MCF 10A (cell line): ENCODE measurements around the gene SLC25A39. TPM values are rescaled to one million over a fixed set of nuclear protein-coding genes. Genes with fewer than 3 reads are reported as not detected.

Source experiments
- BruUV-seq: library from RNA; stranded (reverse); fragments of 400-500 nt; replicated peaks from 2 replicates; lab custom pipeline; 2021; lab: Mats Ljungman, UMichigan
- CTCF ChIA-PET: fragments of 300-600 bp; sonication (Branson Sonifier 250); formaldehyde crosslinking; extraction: SDS; loops from one replicate; lab custom pipeline; 2021; ENCODE audit warnings: antibody characterized with exemption, inconsistent platforms; lab: Yijun Ruan, JAX
- POLR2A ChIA-PET: fragments of 300-600, 350-650 bp; sonication (Branson Sonifier 250); formaldehyde crosslinking; extraction: SDS; loops from one replicate; lab custom pipeline; 2020; ENCODE audit warnings: antibody characterized with exemption, inconsistent platforms; lab: Yijun Ruan, JAX
- DNase-seq: peaks from one replicate; pipeline ENCODE4 v3.0.0-alpha.2; 2018; ENCODE audit not compliant: unreplicated experiment
- H3K27ac Mint-ChIP-seq: one replicate; pipeline ENCODE4 v1.8.0; 2022; ENCODE audit warnings: mild to moderate bottlenecking, low read depth, mixed read lengths; ENCODE audit not compliant: unreplicated experiment
- H3K27me3 Mint-ChIP-seq: one replicate; pipeline ENCODE4 v1.8.0; 2022; ENCODE audit warnings: mixed read lengths; ENCODE audit not compliant: insufficient read depth, unreplicated experiment
- H3K36me3 Mint-ChIP-seq: one replicate; pipeline ENCODE4 v1.8.0; 2022; ENCODE audit warnings: mild to moderate bottlenecking, moderate library complexity, mixed read lengths; ENCODE audit not compliant: insufficient read depth, unreplicated experiment
- H3K4me1 Mint-ChIP-seq: one replicate; pipeline ENCODE4 v1.8.0; 2022; ENCODE audit warnings: mixed read lengths; ENCODE audit not compliant: insufficient read depth, unreplicated experiment
- H3K4me3 Mint-ChIP-seq: one replicate; pipeline ENCODE4 v1.8.0; 2022; ENCODE audit warnings: mild to moderate bottlenecking, moderate library complexity, mixed read lengths; ENCODE audit not compliant: unreplicated experiment
- H3K9me3 Mint-ChIP-seq: one replicate; pipeline ENCODE4 v1.8.0; 2022; ENCODE audit warnings: mixed read lengths; ENCODE audit not compliant: unreplicated experiment
- intact Hi-C: fragments of 100-400 bp; cut with micrococcal nuclease; formaldehyde crosslinking; loops from 2 replicates; pipeline ENCODE4 v1.14.1; 2022
- total RNA-seq: library from RNA; stranded (reverse); gene quantifications from 2 replicates; pipeline ENCODE4 v1.2.3, GENCODE V29; 2022
- TF ChIP-seq, protein P1 (sequence below): fragments of 200-600 bp; IDR thresholded peaks from one replicate; pipeline ENCODE4 v1.8.0; 2022; ENCODE audit warnings: antibody characterized with exemption, mild to moderate bottlenecking; ENCODE audit not compliant: unreplicated experiment

SLC25A39 gene
- total RNA-seq, 1 experiment from 2014 or later = 157 TPM

DNA sequence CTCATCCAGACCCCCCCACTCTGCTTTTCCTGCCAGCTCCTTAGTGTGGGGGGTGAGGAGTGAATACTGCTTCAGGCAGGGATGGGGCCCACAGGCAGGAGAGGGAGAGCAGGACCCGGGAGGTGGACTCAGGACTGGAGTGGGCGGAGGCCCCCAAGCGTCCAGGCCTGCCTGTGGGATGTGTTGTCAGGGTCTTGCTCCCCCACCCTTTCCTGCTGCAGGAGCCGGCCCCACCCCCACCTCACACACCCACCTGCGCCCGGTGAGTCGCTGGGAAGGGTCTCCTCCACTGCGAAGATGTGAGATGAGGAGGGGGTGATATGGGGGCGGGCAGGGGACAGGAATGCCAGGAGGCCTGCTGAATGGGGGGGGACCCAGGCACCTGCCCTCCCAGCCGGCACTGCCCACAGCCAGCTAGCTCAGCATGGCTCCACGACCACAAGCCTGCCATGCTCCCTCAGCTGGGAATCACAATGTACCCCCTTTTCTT lies 37.9 kb upstream of the SLC25A39 start:
- Mint-ChIP-seq H3K27me3 (peaks cover 29% of the 10 kb centered on the region), H3K4me1 (no peaks in the 10 kb centered on the region), H3K36me3 (peaks cover 6% of the 10 kb centered on the region), H3K27ac (no peak overlapping the region), H3K9me3 (no peaks in the 10 kb centered on the region), H3K4me3 (no peak overlapping the region)
- intact Hi-C loops = no loop called here
- no TSS peak for BruUV-seq
- TF ChIP-seq, protein P1, sequence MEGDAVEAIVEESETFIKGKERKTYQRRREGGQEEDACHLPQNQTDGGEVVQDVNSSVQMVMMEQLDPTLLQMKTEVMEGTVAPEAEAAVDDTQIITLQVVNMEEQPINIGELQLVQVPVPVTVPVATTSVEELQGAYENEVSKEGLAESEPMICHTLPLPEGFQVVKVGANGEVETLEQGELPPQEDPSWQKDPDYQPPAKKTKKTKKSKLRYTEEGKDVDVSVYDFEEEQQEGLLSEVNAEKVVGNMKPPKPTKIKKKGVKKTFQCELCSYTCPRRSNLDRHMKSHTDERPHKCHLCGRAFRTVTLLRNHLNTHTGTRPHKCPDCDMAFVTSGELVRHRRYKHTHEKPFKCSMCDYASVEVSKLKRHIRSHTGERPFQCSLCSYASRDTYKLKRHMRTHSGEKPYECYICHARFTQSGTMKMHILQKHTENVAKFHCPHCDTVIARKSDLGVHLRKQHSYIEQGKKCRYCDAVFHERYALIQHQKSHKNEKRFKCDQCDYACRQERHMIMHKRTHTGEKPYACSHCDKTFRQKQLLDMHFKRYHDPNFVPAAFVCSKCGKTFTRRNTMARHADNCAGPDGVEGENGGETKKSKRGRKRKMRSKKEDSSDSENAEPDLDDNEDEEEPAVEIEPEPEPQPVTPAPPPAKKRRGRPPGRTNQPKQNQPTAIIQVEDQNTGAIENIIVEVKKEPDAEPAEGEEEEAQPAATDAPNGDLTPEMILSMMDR = no peak
- CTCF ChIA-PET = interaction anchor here (0.6 to 2.1 kb wide), 9 partner anchors 9 to 141 kb away, joined by 3 to 8 read pairs (median 4); no protein-coding TSS in a partner anchor
- POLR2A ChIA-PET = interaction anchor here (1.1 to 1.7 kb wide), 2 partner anchors 141 to 177 kb away, joined by 4 to 8 read pairs; partner anchors contain the start of gene TMUB2
- DNase-seq = no peak

DNA sequence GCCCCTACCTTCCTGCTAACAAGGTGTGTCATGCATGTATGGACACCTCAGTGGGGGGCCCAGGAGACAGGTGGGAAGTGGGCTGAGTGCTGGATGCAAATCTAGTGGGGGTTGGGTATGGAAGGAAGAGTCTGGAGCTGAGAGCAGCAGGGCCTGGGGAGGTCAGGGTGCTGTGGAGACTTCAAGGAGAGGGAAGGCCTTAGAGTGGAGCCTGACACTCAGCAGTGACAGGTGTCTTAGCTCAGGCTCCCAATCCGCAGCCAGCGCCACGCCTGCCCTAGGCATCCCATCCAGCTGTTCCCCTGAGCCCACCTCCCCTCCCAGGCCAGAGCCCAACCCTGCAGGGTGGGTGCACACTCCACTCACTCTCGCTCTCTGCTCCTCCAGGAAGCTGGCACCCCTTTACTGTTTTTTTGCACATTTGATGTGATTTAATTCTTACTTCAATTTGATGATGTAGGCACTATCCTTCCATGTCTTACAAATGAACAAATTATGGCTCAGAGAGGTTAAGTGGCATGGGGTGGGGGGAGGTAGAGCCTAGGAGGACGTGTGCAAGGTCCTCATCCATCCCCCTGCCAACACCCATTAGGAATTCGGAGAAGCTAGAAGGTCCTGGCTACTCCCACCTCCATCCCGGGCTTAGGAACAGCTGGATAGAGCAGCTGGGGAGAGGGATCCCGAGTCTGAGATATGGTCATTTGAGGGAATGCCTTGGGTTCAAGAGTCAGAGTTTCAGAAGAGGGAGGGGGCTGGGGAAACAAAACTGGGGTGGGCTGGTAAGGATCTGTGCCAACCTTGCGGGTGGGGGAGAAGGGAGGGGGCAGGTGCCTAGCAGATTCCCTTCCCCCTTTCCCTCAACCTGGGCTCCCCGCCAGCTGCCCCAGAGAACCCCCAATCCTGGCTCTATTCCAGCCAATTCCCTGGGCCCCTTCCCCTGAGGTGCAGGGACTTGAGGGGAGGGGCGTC lies 37.0 kb upstream of the SLC25A39 start:
- no peaks in the 10 kb centered on the region for H3K9me3 Mint-ChIP-seq

GRCh38 chr17:44360826-44361225 lies 36.2 kb upstream of the SLC25A39 start:
- POLR2A ChIA-PET = interaction anchor here (0.9 kb wide), 1 partner anchor 143 kb away, joined by 3 read pairs; the partner anchor contains the start of gene GPATCH8

More for the DNA sequence above, 37.0 kb upstream of the SLC25A39 start:
- no TSS peak for BruUV-seq
- intact Hi-C loops = no loop called here
- ChIA-PET CTCF (interaction anchor here (0.6 to 2.1 kb wide), 4 partner anchors 10 to 258 kb away, joined by 3 to 8 read pairs (median 4); no protein-coding TSS in a partner anchor), POLR2A (interaction anchor here (0.9 to 1.7 kb wide), 2 partner anchors 142 to 176 kb away, joined by 3 to 8 read pairs; partner anchors contain the start of genes GPATCH8 and TMUB2)
- Mint-ChIP-seq H3K4me3 (no peak overlapping the region), H3K27me3 (peaks cover 20% of the 10 kb centered on the region), H3K36me3 (peaks cover 6% of the 10 kb centered on the region), H3K4me1 (no peaks in the 10 kb centered on the region), H3K27ac (no peak overlapping the region)
- TF ChIP-seq, protein P1 = no peak
- DNase-seq = no peak

More at GRCh38 chr17:44360826-44361225, 36.2 kb upstream of the SLC25A39 start:
- Mint-ChIP-seq H3K9me3 (no peaks in the 10 kb centered on the region), H3K27ac (no peak overlapping the region), H3K4me3 (no peak overlapping the region), H3K4me1 (no peaks in the 10 kb centered on the region), H3K36me3 (peaks cover 6% of the 10 kb centered on the region), H3K27me3 (peaks cover 12% of the 10 kb centered on the region)
- TF ChIP-seq, protein P1 = no peak
- intact Hi-C loops = no loop called here
- BruUV-seq = no TSS peak
- CTCF ChIA-PET = interaction anchor here (0.6 kb wide), 1 partner anchor 12 kb away, joined by 3 read pairs; no protein-coding TSS in a partner anchor
- DNase-seq = no peak
